ENCODE results near the gene C1orf216. TPM values are rescaled to one million over a fixed set of nuclear protein-coding genes. Genes with fewer than 3 reads are reported as not detected.

C1orf216 gene
- total RNA-seq, 2 donors from 2014 or later: 23.4 to 39.7 TPM

GRCh38 chr1:35680271-35680670 is 38.4 kb downstream of the C1orf216 start:
- TF ChIP-seq, protein P1, sequence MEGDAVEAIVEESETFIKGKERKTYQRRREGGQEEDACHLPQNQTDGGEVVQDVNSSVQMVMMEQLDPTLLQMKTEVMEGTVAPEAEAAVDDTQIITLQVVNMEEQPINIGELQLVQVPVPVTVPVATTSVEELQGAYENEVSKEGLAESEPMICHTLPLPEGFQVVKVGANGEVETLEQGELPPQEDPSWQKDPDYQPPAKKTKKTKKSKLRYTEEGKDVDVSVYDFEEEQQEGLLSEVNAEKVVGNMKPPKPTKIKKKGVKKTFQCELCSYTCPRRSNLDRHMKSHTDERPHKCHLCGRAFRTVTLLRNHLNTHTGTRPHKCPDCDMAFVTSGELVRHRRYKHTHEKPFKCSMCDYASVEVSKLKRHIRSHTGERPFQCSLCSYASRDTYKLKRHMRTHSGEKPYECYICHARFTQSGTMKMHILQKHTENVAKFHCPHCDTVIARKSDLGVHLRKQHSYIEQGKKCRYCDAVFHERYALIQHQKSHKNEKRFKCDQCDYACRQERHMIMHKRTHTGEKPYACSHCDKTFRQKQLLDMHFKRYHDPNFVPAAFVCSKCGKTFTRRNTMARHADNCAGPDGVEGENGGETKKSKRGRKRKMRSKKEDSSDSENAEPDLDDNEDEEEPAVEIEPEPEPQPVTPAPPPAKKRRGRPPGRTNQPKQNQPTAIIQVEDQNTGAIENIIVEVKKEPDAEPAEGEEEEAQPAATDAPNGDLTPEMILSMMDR (IDR thresholded peaks at IDR 0.05): no peak
- no peak for ATAC-seq (ENCODE audit: insufficient number of reproducible peaks, low FRiP score, low read depth)

DNA sequence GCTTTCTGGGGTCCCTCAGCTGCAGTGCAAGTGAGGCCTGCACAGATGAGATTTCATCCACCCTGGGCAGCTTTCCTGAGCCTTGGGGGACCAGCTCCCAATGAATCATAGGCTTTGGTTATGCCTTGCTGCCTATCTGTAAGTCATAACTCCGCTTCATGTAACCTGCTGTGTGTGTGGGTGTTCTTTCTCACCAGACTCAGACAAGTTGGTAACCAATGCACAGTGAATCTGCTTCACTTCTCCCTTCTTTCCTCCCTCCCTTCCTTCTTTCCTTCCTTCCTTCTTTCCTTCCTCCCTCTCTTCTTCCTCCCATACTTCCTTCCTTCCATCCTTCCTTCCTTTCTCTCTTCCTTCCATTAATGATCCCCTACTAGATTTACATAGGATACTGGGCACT is 42.9 kb downstream of the C1orf216 start:
- Histone ChIP-seq H3K27me3 (replicated peaks; ENCODE audit: insufficient read depth) (no peaks in the 10 kb centered on the region), H3K27ac (no peak overlapping the region), H3K36me3 (no peaks in the 10 kb centered on the region), H3K9me3 (no peaks in the 10 kb centered on the region), H3K4me3 (no peak overlapping the region), H3K4me1 (ENCODE audit: control insufficient read depth in 1 of 2, low read depth in 2 of 2) (no peaks in the 10 kb centered on the region)
- TF ChIP-seq, protein P1 (IDR thresholded peaks at IDR 0.05): no peak
- ATAC-seq (ENCODE audit: insufficient number of reproducible peaks, low FRiP score, low read depth) (no peak), DNase-seq (ENCODE audit: low spot score) (no peak)

More at GRCh38 chr1:35680271-35680670, 38.4 kb downstream of the C1orf216 start:
- H3K9me3 ChIP-seq: no peaks in the 10 kb centered on the region
- H3K4me1 ChIP-seq (ENCODE audit: control insufficient read depth in 1 of 2, low read depth in 2 of 2): no peaks in the 10 kb centered on the region
- DNase-seq (ENCODE audit: low spot score): no peak
- no peaks in the 10 kb centered on the region for H3K36me3 ChIP-seq
- no peak overlapping the region for H3K4me3 ChIP-seq
- no peak overlapping the region for H3K27ac ChIP-seq
- H3K27me3 ChIP-seq (replicated peaks; ENCODE audit: insufficient read depth): no peaks in the 10 kb centered on the region

DNA sequence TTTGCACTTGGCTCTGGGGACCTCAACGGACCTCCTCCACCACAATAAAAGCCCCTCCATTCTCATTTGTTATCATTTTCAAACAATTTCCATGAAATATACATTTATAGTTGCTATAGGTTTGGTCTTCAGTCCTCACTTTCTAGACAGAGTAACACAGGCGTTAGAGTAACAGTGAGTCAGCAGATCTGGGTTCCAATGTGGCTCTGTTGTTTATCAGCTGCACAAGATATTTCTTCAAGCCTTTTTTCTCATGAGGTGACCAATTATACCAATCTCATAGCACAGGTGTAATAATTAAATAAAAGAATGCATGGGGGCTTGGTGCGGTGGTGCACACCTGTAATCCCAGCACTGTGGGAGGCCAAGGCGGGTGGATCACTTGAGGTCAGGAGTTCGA is 44.6 kb downstream of the C1orf216 start:
- H3K27ac ChIP-seq: no peak overlapping the region
- no peaks in the 10 kb centered on the region for H3K4me1 ChIP-seq (ENCODE audit: control insufficient read depth in 1 of 2, low read depth in 2 of 2)
- no peak for ATAC-seq (ENCODE audit: insufficient number of reproducible peaks, low FRiP score, low read depth)
- H3K36me3 ChIP-seq: no peaks in the 10 kb centered on the region
- DNase-seq (ENCODE audit: low spot score): no peak
- H3K4me3 ChIP-seq: no peak overlapping the region
- no peaks in the 10 kb centered on the region for H3K27me3 ChIP-seq (replicated peaks; ENCODE audit: insufficient read depth)
- H3K9me3 ChIP-seq: no peaks in the 10 kb centered on the region
- TF ChIP-seq, protein P1 (IDR thresholded peaks at IDR 0.05): no peak

DNA sequence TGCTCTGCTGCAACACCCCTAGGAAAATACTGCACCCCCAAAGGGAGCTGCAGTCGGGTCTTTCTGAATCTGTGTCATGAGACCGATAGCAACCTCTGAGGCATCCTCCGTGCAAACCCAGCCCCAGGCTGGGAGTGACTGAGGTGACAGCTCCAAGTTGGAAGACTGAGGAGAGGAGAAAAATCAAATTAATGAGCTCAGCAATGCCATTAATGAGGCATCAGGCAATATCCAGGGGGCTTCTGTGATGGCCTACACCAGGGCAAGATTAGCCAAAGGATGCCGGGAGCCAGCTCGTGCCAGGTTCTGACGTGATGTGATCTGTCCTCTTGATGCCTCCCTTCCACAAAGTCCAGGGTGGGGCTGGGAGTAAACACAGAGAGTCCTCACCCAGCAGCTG is 46.6 kb downstream of the C1orf216 start:
- no peaks in the 10 kb centered on the region for H3K36me3 ChIP-seq
- no peak overlapping the region for H3K27ac ChIP-seq
- no peaks in the 10 kb centered on the region for H3K4me1 ChIP-seq (ENCODE audit: control insufficient read depth in 1 of 2, low read depth in 2 of 2)
- ATAC-seq (ENCODE audit: insufficient number of reproducible peaks, low FRiP score, low read depth): no peak
- no peaks in the 10 kb centered on the region for H3K9me3 ChIP-seq
- no peak overlapping the region for H3K4me3 ChIP-seq
- no peak for DNase-seq (ENCODE audit: low spot score)
- no peaks in the 10 kb centered on the region for H3K27me3 ChIP-seq (replicated peaks; ENCODE audit: insufficient read depth)
- TF ChIP-seq, protein P1 (IDR thresholded peaks at IDR 0.05): no peak

DNA sequence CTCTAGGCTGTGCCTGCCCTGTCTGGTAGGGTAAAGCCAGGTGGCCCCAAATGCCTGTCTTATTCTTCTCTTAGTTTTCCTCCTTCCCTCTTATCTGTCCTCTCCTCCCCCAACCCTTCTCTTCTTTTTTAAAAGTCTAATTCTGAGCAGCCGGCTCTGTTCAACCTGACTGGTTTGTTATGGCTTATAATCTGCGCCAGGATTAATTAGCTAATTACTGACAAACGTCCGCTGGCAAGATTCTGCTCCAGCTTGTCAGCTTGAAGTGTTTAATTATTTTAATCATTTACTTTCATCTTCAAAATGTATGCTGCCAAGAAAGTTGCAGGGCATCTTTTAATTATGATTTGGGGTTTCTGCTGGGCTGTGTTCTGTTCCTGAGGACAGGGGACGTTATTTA is 50.2 kb downstream of the C1orf216 start:
- Histone ChIP-seq H3K27me3 (replicated peaks; ENCODE audit: insufficient read depth) (no peaks in the 10 kb centered on the region), H3K36me3 (no peaks in the 10 kb centered on the region), H3K27ac (no peak overlapping the region), H3K9me3 (no peaks in the 10 kb centered on the region), H3K4me1 (ENCODE audit: control insufficient read depth in 1 of 2, low read depth in 2 of 2) (no peaks in the 10 kb centered on the region), H3K4me3 (no peak overlapping the region)
- DNase-seq (ENCODE audit: low spot score) (no peak), ATAC-seq (ENCODE audit: insufficient number of reproducible peaks, low FRiP score, low read depth) (no peak)
- TF ChIP-seq, protein P1 (IDR thresholded peaks at IDR 0.05): no peak

Measured in thoracic aorta (tissue), 2 donors.